A549 treated with CpdA at 1 μM for 4 hours (cell line): Measurements from ENCODE around the gene SLC6A13. TPM values are rescaled to one million over a fixed set of nuclear protein-coding genes. Genes with fewer than 3 reads are reported as not detected.

Experiments
- total RNA-seq: library from RNA; stranded (reverse); fragments of 200-300 nt; extraction: Qiagen RNA extraction; gene quantifications from 5 replicates; pipeline ENCODE4 v1.2.3, GENCODE V29; 2022; ENCODE audit warnings: low read depth

Gene SLC6A13
- 0.21 to 0.66 TPM (median 0.51 TPM) in 4 of 5 replicates, not detected in the other for total RNA-seq

GRCh38 chr12:262817-263216 is at the start of gene SLC6A13:
TSS of gene SLC6A13 (minus strand) at chr12:262836. CDS start at chr12:260052, 2,784 bp downstream.

GRCh38 chr12:214003-214741 is 48.5 kb downstream of the SLC6A13 start, which contains the start of gene SLC6A12:
TSS of gene SLC6A12 (minus strand) at chr12:214157. CDS start at chr12:209986, 4,171 bp downstream.

Other genes with a start within 250 kb of the SLC6A13 start
- not detected in 5 replicates for gene IQSEC3, start 196.1 kb downstream of the SLC6A13 start, total RNA-seq
- 0.65 to 1.5 TPM (median 0.76 TPM) in 5 replicates for gene SLC6A12, start 48.7 kb downstream of the SLC6A13 start, total RNA-seq
- gene KDM5A, start 126.5 kb upstream of the SLC6A13 start, total RNA-seq: 17.0 to 27.7 TPM (median 19.6 TPM) in 5 replicates
- 12.5 to 17.7 TPM (median 16.0 TPM) in 5 replicates for gene CCDC77, start 138.8 kb upstream of the SLC6A13 start, total RNA-seq
- gene B4GALNT3, start 197.1 kb upstream of the SLC6A13 start, total RNA-seq: 0.29 to 0.74 TPM (median 0.58 TPM) in 5 replicates